Measurements from ENCODE around the gene ATP2A1.
"Not testable (repeated sequence)": the region's sequence is repeated elsewhere in the genome, so short reads cannot be mapped to it uniquely, and the experiment has no call there.

ATP2A1 gene

GRCh38 chr16:28912558-28912957 lies 34.3 kb downstream of the ATP2A1 start:
- no peak for DNase-seq

- DNase-seq: no peak
Measured at GRCh38 chr16:28913946-28914724, 35.8 kb downstream of the ATP2A1 start.

GRCh38 chr16:28915181-28915580 lies 36.9 kb downstream of the ATP2A1 start:
- no peak for DNase-seq

GRCh38 chr16:28917095-28917494 lies 38.8 kb downstream of the ATP2A1 start:
- no peak for DNase-seq

GRCh38 chr16:28918698-28919097 lies 40.4 kb downstream of the ATP2A1 start:
- no peak for DNase-seq

- DNase-seq: no peak
Measured at GRCh38 chr16:28923231-28923587, 44.9 kb downstream of the ATP2A1 start.

GRCh38 chr16:28923652-28924398 lies 45.5 kb downstream of the ATP2A1 start:
- no peak for DNase-seq

- DNase-seq: no peak
Measured at GRCh38 chr16:28924399-28924761, 46.1 kb downstream of the ATP2A1 start.

GRCh38 chr16:28924762-28925385 lies 46.6 kb downstream of the ATP2A1 start, which contains the start of gene RABEP2:
RABEP2 (minus strand) TSS chr16:28925238; CDS start chr16:28925163, 75 bp downstream.
- peak; percentile 68 to 79 for DNase-seq

GRCh38 chr16:28925386-28926228 lies 47.3 kb downstream of the ATP2A1 start:
- DNase-seq: peak; percentile 46 to 64

- DNase-seq: not testable (repeated sequence)
Measured at GRCh38 chr16:28926284-28926683, 48.0 kb downstream of the ATP2A1 start.

GRCh38 chr16:28927815-28928214 lies 49.5 kb downstream of the ATP2A1 start:
- DNase-seq: no peak

- DNase-seq: no peak
Measured at GRCh38 chr16:28930203-28930602, 51.9 kb downstream of the ATP2A1 start.

- DNase-seq: no peak
Measured at GRCh38 chr16:28930652-28931051, 52.4 kb downstream of the ATP2A1 start.

GRCh38 chr16:28931801-28932225 lies 53.5 kb downstream of the ATP2A1 start, which contains the start of gene CD19:
CD19 (plus strand) TSS chr16:28931971; CDS start chr16:28932001, 30 bp downstream.
- no peak for DNase-seq

GRCh38 chr16:28932339-28933141 lies 54.3 kb downstream of the ATP2A1 start:
- no peak for DNase-seq

- DNase-seq: no peak
Measured at GRCh38 chr16:28933171-28933570, 54.9 kb downstream of the ATP2A1 start.

- DNase-seq: no peak
Measured at GRCh38 chr16:28935346-28935745, 57.1 kb downstream of the ATP2A1 start.

- DNase-seq: no peak
Measured at GRCh38 chr16:28935924-28936783, 57.9 kb downstream of the ATP2A1 start.

- DNase-seq: no peak
Measured at GRCh38 chr16:28936784-28937155, 58.5 kb downstream of the ATP2A1 start.
